DOHH2 (cell line): ENCODE results near the gene PTPN2.

Experiments
- H3F3A ChIP-seq: fragments of 200-600 bp; sonication (generic), shearing (Covaris generic); 2 replicates; pipeline ENCODE4 v1.6.0; 2016; ENCODE audit warnings: antibody characterized with exemption, mild to moderate bottlenecking; ENCODE audit not compliant: control insufficient read depth, insufficient read depth
- H3K27ac ChIP-seq: fragments of 200-600 bp; sonication (generic); 2 replicates; pipeline ENCODE4 v1.5.1; 2014; ENCODE audit warnings: low read depth, mild to moderate bottlenecking, low read length, moderate library complexity
- H3K27me3 ChIP-seq: fragments of 200-600 bp; sonication (generic); 2 replicates; pipeline ENCODE4 v1.6.1; 2014; ENCODE audit warnings: mild to moderate bottlenecking, low read length, mixed read lengths; ENCODE audit not compliant: control insufficient read depth
- H3K36me3 ChIP-seq: fragments of 200-600 bp; sonication (generic); 2 replicates; pipeline ENCODE4 v1.6.1; 2014; ENCODE audit warnings: mild to moderate bottlenecking, low read length, moderate library complexity, mixed read lengths; ENCODE audit not compliant: control insufficient read depth
- H3K4me1 ChIP-seq: fragments of 200-600 bp; sonication (generic); 2 replicates; pipeline ENCODE4 v1.6.1; 2014; ENCODE audit warnings: mild to moderate bottlenecking, low read length, mixed read lengths; ENCODE audit not compliant: control insufficient read depth
- H3K4me2 ChIP-seq: fragments of 200-600 bp; sonication (generic); 2 replicates; pipeline ENCODE4 v1.6.0; 2014; ENCODE audit warnings: mild to moderate bottlenecking, low read length, moderate library complexity
- H3K4me3 ChIP-seq: fragments of 200-600 bp; sonication (generic); 2 replicates; pipeline ENCODE4 v1.5.1; 2014; ENCODE audit warnings: mild to moderate bottlenecking, low read length, mixed read lengths
- H3K79me2 ChIP-seq: fragments of 200-600 bp; sonication (generic); 2 replicates; pipeline ENCODE4 v1.6.1; 2014; ENCODE audit warnings: mild to moderate bottlenecking, low read length, mixed read lengths; ENCODE audit not compliant: control insufficient read depth
- H3K9me2 ChIP-seq: fragments of 200-600 bp; sonication (generic); replicated peaks from 2 replicates; pipeline ENCODE4 v1.6.1; 2014; ENCODE audit warnings: mild to moderate bottlenecking, low read length, mixed read lengths; ENCODE audit not compliant: control insufficient read depth
- H3K9me3 ChIP-seq: fragments of 200-600 bp; sonication (generic); 2 replicates; pipeline ENCODE4 v1.6.1; 2014; ENCODE audit warnings: antibody characterized with exemption, low read length, mixed read lengths; ENCODE audit not compliant: control insufficient read depth, insufficient read depth
- H4K20me1 ChIP-seq: fragments of 200-600 bp; sonication (generic); 2 replicates; pipeline ENCODE4 v1.6.0; 2014; ENCODE audit warnings: low read depth, mild to moderate bottlenecking, antibody characterized with exemption, low read length, moderate library complexity; ENCODE audit not compliant: control insufficient read depth, insufficient read depth
- EZH2phosphoT487 ChIP-seq: fragments of 200-600 bp; sonication (generic); IDR thresholded peaks from 2 replicates; pipeline ENCODE4 v1.6.1; 2017; ENCODE audit warnings: borderline replicate concordance, mild to moderate bottlenecking, antibody characterized with exemption, low read length, moderate library complexity, mixed read lengths
- TF ChIP-seq, protein P1 (sequence below): fragments of 200-600 bp; sonication (generic); IDR thresholded peaks from one replicate; pipeline ENCODE4 v1.5.1; 2014; ENCODE audit warnings: antibody characterized with exemption, mild to moderate bottlenecking, low read depth, low read length; ENCODE audit not compliant: poor library complexity, severe bottlenecking

PTPN2 gene

GRCh38 chr18:12860530-12860929, 23.5 kb downstream of the PTPN2 start:
- Histone ChIP-seq H3K4me2 (no peak overlapping the region), H3K9me2 (no peaks in the 10 kb centered on the region), H3K9me3 (no peaks in the 10 kb centered on the region), H3K4me3 (no peak overlapping the region), H4K20me1 (peaks cover 13% of the 10 kb centered on the region; the same call in 1 of the 2 replicates), H3K4me1 (peaks cover 19% of the 10 kb centered on the region), H3K27ac (no peak overlapping the region), H3K36me3 (peaks cover 3% of the 10 kb centered on the region; the same call in 1 of the 2 replicates), H3K27me3 (no peaks in the 10 kb centered on the region), H3K79me2 (peaks cover 54% of the 10 kb centered on the region), H3F3A (no peaks in the 10 kb centered on the region)
- TF ChIP-seq, protein P1, sequence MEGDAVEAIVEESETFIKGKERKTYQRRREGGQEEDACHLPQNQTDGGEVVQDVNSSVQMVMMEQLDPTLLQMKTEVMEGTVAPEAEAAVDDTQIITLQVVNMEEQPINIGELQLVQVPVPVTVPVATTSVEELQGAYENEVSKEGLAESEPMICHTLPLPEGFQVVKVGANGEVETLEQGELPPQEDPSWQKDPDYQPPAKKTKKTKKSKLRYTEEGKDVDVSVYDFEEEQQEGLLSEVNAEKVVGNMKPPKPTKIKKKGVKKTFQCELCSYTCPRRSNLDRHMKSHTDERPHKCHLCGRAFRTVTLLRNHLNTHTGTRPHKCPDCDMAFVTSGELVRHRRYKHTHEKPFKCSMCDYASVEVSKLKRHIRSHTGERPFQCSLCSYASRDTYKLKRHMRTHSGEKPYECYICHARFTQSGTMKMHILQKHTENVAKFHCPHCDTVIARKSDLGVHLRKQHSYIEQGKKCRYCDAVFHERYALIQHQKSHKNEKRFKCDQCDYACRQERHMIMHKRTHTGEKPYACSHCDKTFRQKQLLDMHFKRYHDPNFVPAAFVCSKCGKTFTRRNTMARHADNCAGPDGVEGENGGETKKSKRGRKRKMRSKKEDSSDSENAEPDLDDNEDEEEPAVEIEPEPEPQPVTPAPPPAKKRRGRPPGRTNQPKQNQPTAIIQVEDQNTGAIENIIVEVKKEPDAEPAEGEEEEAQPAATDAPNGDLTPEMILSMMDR = no peak
- no peak for TF ChIP-seq EZH2phosphoT487

GRCh38 chr18:12858991-12859390, 25.0 kb downstream of the PTPN2 start:
- Histone ChIP-seq H3K9me3 (no peaks in the 10 kb centered on the region), H3K27ac (no peak overlapping the region), H3F3A (no peaks in the 10 kb centered on the region), H3K4me1 (peaks cover 19% of the 10 kb centered on the region), H3K4me2 (no peak overlapping the region), H3K27me3 (no peaks in the 10 kb centered on the region), H4K20me1 (peaks cover 13% of the 10 kb centered on the region; the same call in 1 of the 2 replicates), H3K9me2 (no peaks in the 10 kb centered on the region), H3K79me2 (peaks cover 47% of the 10 kb centered on the region), H3K36me3 (peaks cover 3% of the 10 kb centered on the region; the same call in 1 of the 2 replicates), H3K4me3 (no peak overlapping the region)
- TF ChIP-seq, protein P1 = no peak
- no peak for TF ChIP-seq EZH2phosphoT487

- Histone ChIP-seq H3K79me2 (peaks cover 38% of the 10 kb centered on the region), H3K9me2 (no peaks in the 10 kb centered on the region), H3K36me3 (peaks cover 3% of the 10 kb centered on the region; the same call in 1 of the 2 replicates), H3K4me2 (no peak overlapping the region), H4K20me1 (peaks cover 9% of the 10 kb centered on the region; the same call in 1 of the 2 replicates), H3K4me3 (no peak overlapping the region), H3K9me3 (no peaks in the 10 kb centered on the region), H3K27ac (no peak overlapping the region), H3K4me1 (peaks cover 18% of the 10 kb centered on the region), H3K27me3 (no peaks in the 10 kb centered on the region), H3F3A (no peaks in the 10 kb centered on the region)
- TF ChIP-seq, protein P1 = no peak
- TF ChIP-seq EZH2phosphoT487 = no peak
Observed at GRCh38 chr18:12857991-12858544, 26.0 kb downstream of the PTPN2 start.
